GM18507 (cell line): Measurements from ENCODE around the gene GART.

Experiments
- DNase-seq: peaks from one replicate; pipeline ENCODE4 v3.0.0; 2011; ENCODE audit warnings: low read depth; ENCODE audit not compliant: insufficient read length; ENCODE audit errors: extremely low spot score
- FAIRE-seq: peaks from 2 replicates; lab custom pipeline; 2011; peaks lifted over from hg19 to GRCh38; lab: Jason Lieb, UNC

The GART gene

DNA sequence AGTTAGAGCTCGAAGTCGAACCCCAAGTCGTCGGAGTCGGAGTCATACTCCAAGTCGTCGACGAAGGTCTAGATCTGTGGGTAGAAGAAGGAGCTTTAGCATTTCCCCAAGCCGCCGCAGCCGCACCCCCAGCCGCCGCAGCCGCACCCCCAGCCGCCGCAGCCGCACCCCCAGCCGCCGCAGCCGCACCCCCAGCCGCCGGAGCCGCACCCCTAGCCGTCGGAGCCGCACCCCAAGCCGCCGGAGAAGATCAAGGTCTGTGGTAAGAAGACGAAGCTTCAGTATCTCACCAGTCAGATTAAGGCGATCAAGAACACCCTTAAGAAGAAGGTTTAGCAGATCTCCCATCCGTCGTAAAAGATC, 13.0 kb upstream of the GART start:
- FAIRE-seq (no peak), DNase-seq (no peak)

DNA sequence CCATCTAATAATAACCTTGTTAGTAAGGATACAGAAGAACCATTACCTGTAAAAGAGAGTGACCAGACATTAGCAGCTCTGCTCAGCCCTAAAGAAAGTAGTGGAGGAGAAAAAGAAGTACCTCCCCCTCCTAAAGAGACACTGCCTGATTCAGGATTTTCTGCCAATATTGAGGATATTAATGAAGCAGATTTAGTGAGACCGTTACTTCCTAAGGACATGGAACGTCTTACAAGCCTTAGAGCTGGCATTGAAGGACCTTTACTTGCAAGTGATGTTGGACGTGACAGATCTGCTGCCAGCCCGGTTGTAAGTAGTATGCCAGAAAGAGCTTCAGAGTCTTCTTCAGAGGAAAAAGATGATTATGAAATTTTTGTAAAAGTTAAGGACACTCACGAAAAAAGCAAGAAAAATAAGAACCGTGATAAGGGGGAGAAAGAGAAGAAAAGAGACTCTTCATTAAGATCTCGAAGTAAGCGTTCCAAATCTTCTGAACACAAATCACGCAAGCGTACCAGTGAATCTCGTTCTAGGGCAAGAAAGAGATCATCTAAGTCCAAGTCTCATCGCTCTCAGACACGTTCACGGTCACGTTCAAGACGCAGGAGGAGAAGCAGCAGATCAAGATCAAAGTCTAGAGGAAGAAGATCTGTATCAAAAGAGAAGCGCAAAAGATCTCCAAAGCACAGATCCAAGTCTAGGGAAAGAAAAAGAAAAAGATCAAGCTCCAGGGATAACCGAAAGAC, 12.5 kb upstream of the GART start:
- DNase-seq, result no peak
- no peak for FAIRE-seq

DNA sequence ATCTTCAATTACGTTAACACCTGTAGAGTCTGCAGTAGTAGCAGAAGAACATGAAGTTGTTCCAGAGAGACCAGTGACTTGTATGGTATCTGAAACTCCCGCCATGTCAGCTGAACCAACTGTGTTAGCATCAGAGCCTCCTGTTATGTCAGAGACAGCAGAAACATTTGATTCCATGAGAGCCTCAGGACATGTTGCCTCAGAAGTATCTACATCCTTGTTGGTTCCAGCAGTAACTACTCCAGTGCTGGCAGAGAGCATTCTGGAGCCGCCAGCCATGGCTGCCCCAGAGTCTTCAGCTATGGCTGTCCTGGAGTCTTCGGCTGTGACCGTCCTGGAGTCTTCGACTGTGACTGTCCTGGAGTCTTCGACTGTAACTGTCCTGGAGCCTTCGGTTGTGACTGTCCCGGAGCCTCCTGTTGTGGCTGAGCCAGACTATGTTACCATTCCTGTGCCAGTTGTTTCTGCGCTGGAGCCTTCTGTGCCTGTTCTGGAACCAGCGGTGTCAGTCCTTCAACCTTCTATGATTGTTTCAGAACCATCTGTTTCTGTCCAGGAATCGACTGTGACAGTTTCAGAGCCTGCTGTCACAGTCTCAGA, 11.2 kb upstream of the GART start:
- no peak for FAIRE-seq
- DNase-seq, result no peak

DNA sequence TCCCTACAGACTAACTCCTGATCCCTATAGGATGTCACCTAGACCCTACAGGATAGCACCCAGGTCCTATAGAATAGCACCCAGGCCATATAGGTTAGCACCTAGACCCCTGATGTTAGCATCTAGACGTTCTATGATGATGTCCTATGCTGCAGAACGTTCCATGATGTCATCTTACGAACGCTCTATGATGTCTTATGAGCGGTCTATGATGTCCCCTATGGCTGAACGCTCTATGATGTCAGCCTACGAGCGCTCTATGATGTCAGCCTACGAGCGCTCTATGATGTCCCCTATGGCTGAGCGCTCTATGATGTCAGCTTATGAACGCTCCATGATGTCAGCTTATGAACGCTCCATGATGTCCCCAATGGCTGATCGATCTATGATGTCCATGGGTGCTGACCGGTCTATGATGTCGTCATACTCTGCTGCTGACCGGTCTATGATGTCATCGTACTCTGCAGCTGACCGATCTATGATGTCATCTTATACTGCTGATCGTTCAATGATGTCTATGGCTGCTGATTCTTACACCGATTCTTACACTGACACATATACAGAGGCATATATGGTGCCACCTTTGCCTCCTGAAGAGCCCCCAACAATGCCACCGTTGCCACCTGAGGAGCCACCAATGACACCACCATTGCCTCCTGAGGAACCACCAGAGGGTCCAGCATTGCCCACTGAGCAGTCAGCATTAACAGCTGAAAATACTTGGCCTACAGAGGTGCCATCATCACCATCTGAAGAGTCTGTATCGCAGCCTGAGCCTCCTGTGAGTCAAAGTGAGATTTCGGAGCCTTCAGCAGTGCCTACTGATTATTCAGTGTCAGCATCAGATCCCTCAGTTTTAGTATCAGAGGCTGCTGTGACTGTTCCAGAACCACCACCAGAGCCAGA, 10.4 kb upstream of the GART start:
- DNase-seq (no peak), FAIRE-seq (no peak)

DNA sequence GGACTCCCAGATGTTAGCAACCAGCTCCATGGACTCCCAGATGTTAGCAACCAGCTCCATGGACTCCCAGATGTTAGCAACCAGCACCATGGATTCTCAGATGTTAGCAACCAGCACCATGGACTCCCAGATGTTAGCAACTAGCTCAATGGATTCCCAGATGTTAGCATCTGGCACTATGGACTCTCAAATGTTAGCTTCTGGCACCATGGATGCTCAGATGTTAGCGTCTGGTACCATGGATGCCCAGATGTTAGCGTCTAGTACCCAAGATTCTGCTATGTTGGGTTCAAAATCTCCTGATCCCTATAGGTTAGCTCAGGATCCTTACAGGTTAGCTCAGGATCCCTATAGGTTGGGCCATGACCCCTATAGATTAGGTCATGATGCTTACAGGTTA, 9.7 kb upstream of the GART start:
- DNase-seq (no peak), FAIRE-seq (no peak)

DNA sequence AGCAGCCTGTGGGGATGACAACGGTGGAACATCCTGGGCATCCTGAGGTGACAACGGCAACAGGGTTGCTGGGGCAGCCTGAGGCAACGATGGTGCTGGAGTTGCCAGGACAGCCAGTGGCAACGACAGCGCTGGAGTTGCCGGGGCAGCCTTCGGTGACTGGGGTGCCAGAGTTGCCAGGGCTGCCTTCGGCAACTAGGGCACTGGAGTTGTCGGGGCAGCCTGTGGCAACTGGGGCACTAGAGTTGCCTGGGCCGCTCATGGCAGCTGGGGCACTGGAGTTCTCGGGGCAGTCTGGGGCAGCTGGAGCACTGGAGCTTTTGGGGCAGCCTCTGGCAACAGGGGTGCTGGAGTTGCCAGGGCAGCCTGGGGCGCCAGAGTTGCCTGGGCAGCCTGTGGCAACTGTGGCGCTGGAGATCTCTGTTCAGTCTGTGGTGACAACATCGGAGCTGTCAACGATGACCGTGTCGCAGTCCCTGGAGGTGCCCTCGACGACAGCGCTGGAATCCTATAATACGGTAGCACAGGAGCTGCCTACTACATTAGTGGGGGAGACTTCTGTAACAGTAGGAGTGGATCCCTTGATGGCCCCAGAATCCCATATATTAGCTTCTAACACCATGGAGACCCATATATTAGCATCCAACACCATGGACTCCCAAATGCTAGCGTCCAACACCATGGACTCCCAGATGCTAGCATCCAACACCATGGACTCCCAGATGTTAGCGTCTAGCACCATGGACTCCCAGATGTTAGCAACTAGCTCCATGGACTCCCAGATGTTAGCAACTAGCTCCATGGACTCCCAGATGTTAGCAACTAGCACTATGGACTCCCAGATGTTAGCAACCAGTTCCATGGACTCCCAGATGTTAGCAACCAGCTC, 9.1 kb upstream of the GART start:
- FAIRE-seq (no peak), DNase-seq (no peak)

GRCh38 chr21:33549848-33550771, 8.2 kb upstream of the GART start:
- no peak for FAIRE-seq
- DNase-seq, result no peak

GRCh38 chr21:33546086-33546485, 4.2 kb upstream of the GART start:
- no peak for FAIRE-seq
- no peak for DNase-seq

DNA sequence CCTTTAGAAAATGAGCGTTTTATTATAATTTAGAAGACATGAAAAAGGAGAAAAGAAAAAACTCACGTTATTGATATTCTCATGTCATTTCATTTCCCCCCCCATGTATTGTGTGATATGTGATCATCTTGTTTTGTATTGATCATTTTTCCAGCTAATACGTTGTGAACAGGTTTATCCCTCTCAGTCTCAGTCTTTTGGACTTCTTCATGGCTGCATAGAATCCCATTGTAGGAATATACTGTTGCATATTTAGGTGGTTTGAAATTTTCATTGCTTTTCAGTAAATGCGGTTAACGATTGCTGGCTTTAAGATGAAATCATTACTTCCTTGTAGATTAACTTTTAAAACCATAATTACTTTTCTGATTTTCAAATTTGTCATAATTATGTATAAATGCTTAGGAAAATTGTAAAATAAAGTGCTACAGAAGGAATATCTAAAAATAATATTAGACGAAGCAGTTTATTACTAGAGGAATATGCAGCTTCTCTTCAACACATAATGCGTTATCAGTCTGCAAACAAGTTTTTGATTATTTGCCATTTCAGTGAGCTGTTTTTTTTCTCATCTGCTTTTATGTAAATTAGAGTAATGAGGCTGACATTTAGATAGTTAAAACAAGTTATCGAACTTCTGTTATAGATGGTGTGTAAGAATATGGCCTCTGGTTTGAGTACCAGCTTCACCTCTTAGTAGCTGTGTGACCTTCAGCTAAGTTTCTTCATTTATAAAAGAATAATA, 2.7 kb upstream of the GART start:
- FAIRE-seq (no peak), DNase-seq (no peak)

- peak; percentile 53 for FAIRE-seq
- no peak for DNase-seq
Observed at GRCh38 chr21:33543505-33544129, 1.7 kb upstream of the GART start.

DNA sequence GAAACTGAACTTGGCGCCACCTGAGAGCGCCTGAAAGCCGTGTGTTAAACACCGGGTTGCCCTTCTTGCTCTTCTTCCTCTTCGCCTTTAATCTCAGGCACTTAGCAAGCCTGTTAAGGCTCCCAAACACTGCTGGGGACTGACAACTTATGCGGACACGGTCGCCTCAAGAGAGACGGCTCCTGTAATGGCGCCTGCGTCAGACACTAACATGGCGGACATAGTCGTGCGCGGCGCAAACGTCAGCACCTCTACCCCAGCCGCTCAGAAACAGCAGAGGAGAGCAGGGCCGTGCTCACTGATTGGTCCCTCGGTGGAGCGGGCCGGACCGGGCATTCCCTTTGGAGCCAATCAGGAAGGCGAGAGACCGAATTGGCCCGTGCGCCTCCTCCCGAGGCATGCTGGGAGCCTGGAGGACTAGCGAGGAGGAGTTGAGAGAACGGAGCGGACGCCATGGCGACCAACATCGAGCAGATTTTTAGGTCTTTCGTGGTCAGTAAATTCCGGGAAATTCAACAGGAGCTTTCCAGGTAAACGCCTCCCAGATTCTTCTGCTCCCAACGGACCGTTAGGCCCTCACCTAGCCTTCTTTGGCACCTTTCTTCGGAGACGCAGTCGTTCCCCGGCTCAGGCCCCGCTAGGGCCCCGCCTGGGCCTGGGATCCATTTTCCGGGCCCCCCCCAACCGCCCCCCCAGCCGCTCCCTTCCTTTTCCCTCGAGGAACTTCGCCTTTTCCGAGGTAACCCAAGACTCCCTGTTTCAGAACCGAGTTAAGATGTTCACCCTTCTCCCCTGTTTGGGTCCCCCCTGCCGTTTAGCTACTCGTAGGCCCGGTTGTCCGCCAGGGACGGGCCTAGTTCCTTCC, 955 bp upstream of the GART start, which contains the start of gene SON:
Gene SON (plus strand): TSS at position 399 of the 865 bp plus-strand sequence. CDS start 55 bp downstream, at position 454.
- DNase-seq, result peak; percentile 86
- peak; percentile 99 for FAIRE-seq

GRCh38 chr21:33541105-33541711, 709 bp downstream of the GART start:
- FAIRE-seq (no peak), DNase-seq (no peak)

DNA sequence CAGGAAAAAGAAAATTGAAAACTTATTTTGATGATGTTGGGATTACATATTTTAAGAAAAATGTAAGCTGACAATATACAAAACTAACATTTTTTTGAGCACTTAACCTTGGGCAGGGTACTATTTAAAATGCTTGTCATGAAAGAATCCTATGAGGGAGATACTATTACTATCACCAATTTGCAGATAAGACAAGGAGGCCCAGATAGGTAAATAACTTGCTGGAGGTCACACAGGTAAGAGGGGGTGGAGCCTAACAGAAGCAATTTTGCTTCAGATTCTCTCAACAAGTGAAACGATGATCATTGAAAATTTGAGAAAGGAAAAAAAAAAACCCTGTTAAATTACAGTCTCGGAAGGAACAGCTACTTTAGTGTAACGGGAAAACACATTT, 1.2 kb downstream of the GART start:
- FAIRE-seq (no peak), DNase-seq (no peak)

DNA sequence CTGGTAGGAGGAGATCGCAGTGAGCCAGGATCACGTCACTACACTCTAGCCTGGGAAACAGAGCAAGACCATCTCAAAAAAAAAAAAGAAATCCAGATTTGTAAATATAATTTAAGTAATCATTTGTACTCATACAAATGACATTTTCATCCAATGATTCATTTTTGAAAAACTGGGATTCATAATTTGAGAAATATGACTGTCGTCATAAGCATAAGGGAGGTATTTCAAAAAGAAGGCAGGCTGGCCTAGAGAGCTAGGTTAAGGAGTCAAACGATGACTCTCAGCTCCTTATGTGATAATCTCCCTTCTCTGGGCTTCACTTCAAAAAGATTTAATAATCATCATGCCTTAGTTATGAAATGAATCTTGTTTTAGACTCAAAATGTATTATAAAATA, 2.3 kb downstream of the GART start:
- FAIRE-seq (no peak), DNase-seq (no peak)

DNA sequence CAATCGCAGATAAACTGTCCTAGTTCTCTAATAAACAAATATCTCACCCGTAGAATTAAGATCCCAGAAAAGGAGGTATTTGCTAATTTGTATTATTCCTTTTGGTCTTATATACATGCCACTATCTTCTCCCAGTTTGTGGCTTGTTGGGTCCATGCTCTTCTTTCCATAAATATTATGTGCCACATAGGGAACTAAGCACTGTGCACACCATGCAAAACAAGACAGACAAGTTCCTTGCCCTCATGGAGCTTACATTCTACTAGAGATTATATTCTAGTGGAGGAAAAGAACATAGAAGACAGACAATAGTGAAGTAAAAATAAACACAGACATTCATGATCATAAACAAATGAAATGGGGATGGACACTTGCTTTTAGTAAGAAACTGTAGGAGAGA, 4.7 kb downstream of the GART start:
- no peak for DNase-seq
- no peak for FAIRE-seq

- DNase-seq, result no peak
- FAIRE-seq, result no peak
Observed at GRCh38 chr21:33531007-33531406, 10.9 kb downstream of the GART start.
